ENCODE measurements around the gene MYO16.
"Not testable (repeated sequence)": the region's sequence is repeated elsewhere in the genome, so short reads cannot be mapped to it uniquely, and the experiment has no call there.

Gene MYO16

DNA sequence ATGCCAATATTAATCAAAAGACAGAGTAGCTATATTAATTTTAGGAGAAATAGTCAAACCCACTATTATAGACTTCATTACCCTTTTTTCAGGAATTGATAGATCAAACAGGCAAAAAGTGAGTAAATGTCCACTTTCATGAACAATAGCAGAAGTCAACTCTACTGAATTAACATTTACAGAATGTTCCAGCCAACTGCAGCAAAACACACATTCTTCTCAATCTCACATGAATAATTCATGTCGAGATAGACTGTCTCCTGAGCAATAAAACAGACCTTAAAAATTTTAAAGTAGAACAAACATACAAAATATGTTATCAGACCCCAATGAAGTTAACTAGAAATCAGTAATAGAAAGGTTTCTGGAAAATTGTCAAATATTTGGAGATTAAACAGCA is 118.4 kb downstream of the MYO16 start:
- no peak for DNase-seq

GRCh38 chr13:108752276-108752675 is 122.9 kb downstream of the MYO16 start:
- no peak for DNase-seq

GRCh38 chr13:108755083-108755482 is 125.7 kb downstream of the MYO16 start:
- no peak for DNase-seq

- no peak for DNase-seq
Measured at GRCh38 chr13:108760129-108760528, 130.7 kb downstream of the MYO16 start.

DNA sequence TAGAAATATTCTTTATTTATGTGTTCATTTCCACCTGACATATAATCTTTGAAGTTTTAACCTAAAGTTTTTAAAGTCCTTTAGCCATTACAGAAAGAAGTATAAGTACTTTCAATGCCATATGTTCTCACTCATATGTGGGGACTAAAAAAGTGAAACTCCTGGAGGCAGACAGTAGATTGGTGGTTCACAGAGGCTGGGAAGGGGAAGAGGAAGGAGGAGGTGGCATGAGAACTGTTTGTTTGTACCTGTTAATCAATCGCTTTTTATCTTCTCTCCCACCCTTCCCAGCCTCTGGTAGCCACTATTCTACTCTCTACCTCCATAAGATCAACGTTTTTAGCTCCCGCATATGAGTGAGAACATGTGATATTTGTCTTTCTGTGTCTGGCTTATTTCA is 131.1 kb downstream of the MYO16 start:
- DNase-seq: no peak

- DNase-seq: no peak
Measured at GRCh38 chr13:108768035-108768434, 138.6 kb downstream of the MYO16 start.

DNA sequence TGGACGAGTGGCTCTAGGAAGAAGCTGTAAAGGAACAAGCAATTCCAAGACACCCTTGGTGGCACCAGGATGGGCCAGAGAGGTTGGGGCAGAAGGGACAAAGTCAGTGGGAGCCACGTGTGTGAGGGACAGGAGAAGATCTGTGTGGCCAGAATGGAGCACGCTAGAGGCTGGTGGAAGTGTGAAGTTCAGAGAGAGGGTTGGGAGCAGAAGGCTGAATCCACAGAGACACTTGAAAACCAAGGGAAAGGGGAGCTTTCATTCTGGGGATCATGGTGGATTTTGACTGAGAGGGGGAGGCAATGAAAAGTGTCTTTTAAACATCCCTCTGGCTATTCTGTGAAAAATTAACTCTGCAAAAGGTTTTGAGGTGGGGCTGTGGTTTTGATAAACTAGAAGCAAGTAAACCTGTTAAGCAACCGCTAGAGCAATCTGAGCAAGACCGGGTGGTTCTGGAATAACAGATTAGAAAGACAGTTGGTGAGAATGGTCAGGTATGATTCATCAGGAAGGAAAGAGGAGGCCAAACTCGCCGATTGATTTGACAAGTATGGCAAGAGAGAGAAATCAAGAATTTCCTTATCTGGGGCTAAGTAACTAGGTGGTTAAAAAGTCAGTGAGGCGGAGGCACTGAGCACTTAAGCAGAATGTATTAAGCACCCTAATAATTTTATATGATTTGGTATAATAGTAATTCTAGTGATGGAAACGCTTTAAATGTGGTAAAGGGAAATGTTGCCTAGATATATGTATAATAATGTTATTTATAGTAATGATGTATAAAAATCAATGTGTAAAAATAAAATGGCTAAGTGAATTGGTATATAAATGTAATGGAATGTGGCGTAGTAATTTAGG is 140.0 kb downstream of the MYO16 start:
- no peak for DNase-seq

DNA sequence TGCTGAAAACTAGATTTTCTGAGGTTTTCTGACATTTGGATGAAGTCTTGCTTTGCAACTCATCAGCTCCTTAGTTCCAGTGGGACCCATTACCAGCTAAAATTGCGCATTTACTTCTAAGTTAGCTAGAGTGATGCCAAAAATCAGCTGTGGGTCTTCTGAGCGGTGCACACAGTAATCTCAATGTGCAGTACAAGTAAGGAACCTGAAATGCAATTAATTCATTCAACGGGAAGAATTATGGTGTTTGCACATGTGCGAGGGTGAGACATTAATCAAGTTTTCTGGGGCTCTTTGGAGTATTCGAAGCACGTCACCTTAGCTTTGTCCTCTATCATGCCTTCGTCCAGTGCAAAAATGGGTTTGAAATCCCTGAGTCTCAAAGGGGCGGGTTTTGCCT is 146.2 kb downstream of the MYO16 start:
- no peak for DNase-seq

DNA sequence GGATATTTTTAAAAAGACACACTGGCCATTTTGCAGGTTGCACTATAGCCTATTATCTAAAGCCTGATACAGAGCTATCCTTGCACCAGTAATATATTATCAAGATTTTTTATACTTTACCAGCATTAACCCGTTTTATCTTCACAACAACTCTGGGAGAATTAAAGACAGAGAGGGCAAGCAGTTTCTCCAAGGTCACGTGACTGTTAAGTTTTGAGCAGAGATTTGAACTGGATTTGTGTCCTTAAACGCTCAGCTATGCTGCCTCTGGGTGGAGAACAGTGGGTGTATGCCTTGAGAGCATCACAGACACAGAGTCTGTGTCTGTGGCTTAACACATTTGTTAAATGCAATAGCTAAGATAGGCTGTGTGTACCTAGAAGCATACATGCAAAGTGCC is 147.2 kb downstream of the MYO16 start:
- DNase-seq: no peak

- DNase-seq: no peak
Measured at GRCh38 chr13:108777421-108778420, 148.3 kb downstream of the MYO16 start.

GRCh38 chr13:108779308-108779707 is 149.9 kb downstream of the MYO16 start:
- no peak for DNase-seq

GRCh38 chr13:108780706-108781105 is 151.3 kb downstream of the MYO16 start:
- no peak for DNase-seq

GRCh38 chr13:108781312-108781711 is 151.9 kb downstream of the MYO16 start:
- DNase-seq: no peak

DNA sequence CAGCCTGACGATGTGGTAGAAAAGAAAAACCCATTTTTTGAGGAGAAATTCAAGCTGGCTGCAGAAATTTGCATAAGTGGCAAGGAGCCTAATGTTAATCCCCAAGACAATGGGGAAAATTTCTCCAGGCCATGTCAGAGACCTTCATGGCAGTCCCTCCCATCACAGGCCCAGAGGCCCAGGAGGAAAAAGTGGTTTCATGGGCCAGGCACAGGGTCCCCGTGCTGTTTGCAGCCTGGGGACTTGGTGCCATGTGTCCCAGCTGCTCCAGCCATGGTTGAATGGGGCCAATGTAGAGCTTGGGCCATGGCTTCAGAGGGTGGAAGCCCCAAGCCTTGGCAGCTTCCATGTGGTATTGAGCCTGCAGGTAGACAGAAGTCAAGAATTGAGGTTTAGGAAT is 153.1 kb downstream of the MYO16 start:
- not testable (repeated sequence) for DNase-seq

- no peak for DNase-seq
Measured at GRCh38 chr13:108785844-108786243, 156.4 kb downstream of the MYO16 start.

DNA sequence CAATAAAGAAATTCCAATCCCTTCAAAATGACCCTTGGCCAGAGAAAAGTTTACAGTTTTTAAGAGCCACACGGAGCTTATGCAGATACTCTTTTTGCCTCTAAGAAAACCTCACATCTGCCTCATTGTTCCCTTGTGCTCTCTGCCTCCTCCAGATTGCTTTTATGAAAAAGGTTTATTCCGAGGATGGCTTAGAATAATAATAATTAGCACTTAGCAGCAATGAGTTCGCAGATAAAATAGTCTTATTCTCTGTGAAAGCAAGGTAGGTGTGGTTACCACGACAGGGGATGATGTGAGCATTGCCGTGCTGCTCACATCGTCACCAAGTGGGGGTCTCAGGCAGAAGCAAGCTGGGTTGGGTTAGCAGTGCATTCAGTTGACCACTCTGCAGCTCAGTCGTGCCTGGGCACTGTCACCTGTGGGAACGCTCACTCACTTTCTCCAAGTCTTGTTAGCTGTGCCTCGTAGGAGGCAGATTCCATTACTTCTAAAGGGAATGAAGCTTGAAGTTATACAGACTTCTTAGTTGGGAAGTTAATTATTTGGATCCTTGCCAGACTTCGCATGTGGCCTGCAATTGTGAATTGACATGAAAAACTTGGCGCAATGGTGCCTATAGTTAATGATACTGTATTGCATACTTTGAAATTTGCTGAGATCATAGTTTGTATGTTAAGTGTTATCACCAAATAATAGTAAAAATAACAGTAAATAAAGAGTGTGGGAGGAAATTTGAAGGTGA is 157.2 kb downstream of the MYO16 start:
- DNase-seq: no peak

GRCh38 chr13:108787700-108788414 is 158.4 kb downstream of the MYO16 start:
- DNase-seq: no peak

DNA sequence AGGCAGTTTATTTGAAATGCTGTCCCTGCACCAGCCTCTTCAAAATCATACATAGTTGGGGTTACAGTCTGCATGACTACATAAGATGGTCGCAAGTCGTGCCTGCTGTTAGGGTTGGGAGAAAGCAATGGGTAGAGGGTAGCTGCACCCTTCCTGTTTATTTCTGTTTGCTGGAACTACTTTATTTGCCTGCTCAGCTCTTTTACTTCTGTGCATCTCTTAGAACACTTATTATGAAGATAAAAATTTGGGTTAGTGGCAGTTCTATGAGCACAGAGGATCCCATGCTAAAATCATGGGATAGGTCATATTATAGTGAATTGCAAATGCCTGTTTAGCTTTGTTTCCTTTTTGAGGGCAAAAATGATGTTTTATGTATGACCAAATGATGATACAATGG is 160.1 kb downstream of the MYO16 start:
- no peak for DNase-seq

GRCh38 chr13:108795841-108796240 is 166.4 kb downstream of the MYO16 start:
- DNase-seq: no peak

- DNase-seq: no peak
Measured at GRCh38 chr13:108797354-108797753, 167.9 kb downstream of the MYO16 start.

DNA sequence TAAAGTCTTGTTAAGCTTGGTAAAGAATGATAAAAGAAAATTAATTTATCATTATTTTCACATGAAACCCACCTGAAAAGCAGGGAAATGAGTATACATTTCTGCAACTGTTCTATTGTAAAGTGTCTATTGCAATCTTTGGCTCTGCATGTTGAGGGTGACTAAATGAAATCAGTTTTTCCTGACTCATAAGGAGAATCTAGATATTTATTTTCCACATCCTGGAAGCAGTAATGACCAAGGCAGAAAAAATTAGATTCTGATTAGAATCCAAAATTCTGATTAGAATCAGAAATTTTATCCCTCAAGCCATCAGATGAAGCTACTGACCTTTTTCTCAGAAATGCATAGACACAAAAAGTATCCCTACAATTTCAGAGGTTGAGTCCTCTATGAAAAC is 178.4 kb downstream of the MYO16 start:
- DNase-seq: no peak

GRCh38 chr13:108812165-108812564 is 182.8 kb downstream of the MYO16 start:
- DNase-seq: no peak

Data from NCI-H774 (cell line).